Suppressor macrophage (primary cell): ENCODE results near the gene KREMEN1.

Experiments used
- DNase-seq, 4 experiments: peaks; one replicate each; pipeline ENCODE4 v3.0.0-alpha.2; 2020 to 2022

Gene KREMEN1

GRCh38 chr22:29134448-29134847 lies 61.6 kb downstream of the KREMEN1 start:
- DNase-seq = no peak

GRCh38 chr22:29136782-29137700 lies 64.2 kb downstream of the KREMEN1 start:
- no peak for DNase-seq

- DNase-seq = no peak
Observed at GRCh38 chr22:29138556-29139305, 65.9 kb downstream of the KREMEN1 start.

- DNase-seq = peak in 1 of 4 experiments; percentile 17
Observed at GRCh38 chr22:29139965-29140782, 67.3 kb downstream of the KREMEN1 start.

GRCh38 chr22:29141078-29141688 lies 68.3 kb downstream of the KREMEN1 start:
- DNase-seq = no peak

GRCh38 chr22:29142116-29142515 lies 69.3 kb downstream of the KREMEN1 start:
- DNase-seq = no peak

GRCh38 chr22:29143941-29144785 lies 71.3 kb downstream of the KREMEN1 start:
- DNase-seq = no peak

GRCh38 chr22:29144786-29145160 lies 71.9 kb downstream of the KREMEN1 start:
- DNase-seq = no peak

GRCh38 chr22:29145321-29146072 lies 72.7 kb downstream of the KREMEN1 start:
- DNase-seq = no peak

GRCh38 chr22:29146091-29146560 lies 73.3 kb downstream of the KREMEN1 start:
- no peak for DNase-seq

- DNase-seq = no peak
Observed at GRCh38 chr22:29146771-29147170, 73.9 kb downstream of the KREMEN1 start.

GRCh38 chr22:29147331-29147899 lies 74.6 kb downstream of the KREMEN1 start:
- no peak for DNase-seq

GRCh38 chr22:29148036-29148435 lies 75.2 kb downstream of the KREMEN1 start:
- no peak for DNase-seq

- DNase-seq = no peak
Observed at GRCh38 chr22:29148826-29149225, 76.0 kb downstream of the KREMEN1 start.

- DNase-seq = peak in 2 of 4 experiments; percentile 26 to 27
Observed at GRCh38 chr22:29149841-29150555, 77.2 kb downstream of the KREMEN1 start.

GRCh38 chr22:29150701-29151100 lies 77.9 kb downstream of the KREMEN1 start:
- DNase-seq = no peak

- no peak for DNase-seq
Observed at GRCh38 chr22:29151316-29151715, 78.5 kb downstream of the KREMEN1 start.

- peak; percentile 64 to 80 (median 74) for DNase-seq
Observed at GRCh38 chr22:29152045-29152953, 79.5 kb downstream of the KREMEN1 start.
